Hepatic stellate cell (primary cell): ENCODE measurements around the gene ISY1.
"Not testable (repeated sequence)": the region's sequence is repeated elsewhere in the genome, so short reads cannot be mapped to it uniquely, and the experiment has no call there.

ENCODE experiments used
- DNase-seq: peaks from one replicate; pipeline ENCODE4 v3.0.0; 2011; ENCODE audit warnings: low spot score

The ISY1 gene

GRCh38 chr3:129166579-129167332, 5.9 kb upstream of the ISY1 start:
- DNase-seq: no peak

GRCh38 chr3:129165594-129165993, 4.7 kb upstream of the ISY1 start:
- DNase-seq: not testable (repeated sequence)

GRCh38 chr3:129164500-129164899, 3.6 kb upstream of the ISY1 start:
- no peak for DNase-seq

- no peak for DNase-seq
These were observed 2.1 kb upstream of the ISY1 start for GRCh38 chr3:129162729-129163579.

GRCh38 chr3:129161860-129162271, 1.0 kb upstream of the ISY1 start:
- DNase-seq: no peak

GRCh38 chr3:129144786-129145185, 16.1 kb downstream of the ISY1 start:
- DNase-seq: no peak

- not testable (repeated sequence) for DNase-seq
These were observed 19.9 kb downstream of the ISY1 start for GRCh38 chr3:129141011-129141410.

- no peak for DNase-seq
These were observed 21.0 kb downstream of the ISY1 start for GRCh38 chr3:129139911-129140310.

GRCh38 chr3:129136275-129136674, 24.6 kb downstream of the ISY1 start:
- not testable (repeated sequence) for DNase-seq

GRCh38 chr3:129132097-129132866, 28.6 kb downstream of the ISY1 start:
- no peak for DNase-seq

GRCh38 chr3:129131465-129132088, 29.3 kb downstream of the ISY1 start:
- DNase-seq: no peak

GRCh38 chr3:129130291-129130813, 30.5 kb downstream of the ISY1 start:
- no peak for DNase-seq

GRCh38 chr3:129128357-129129155, 32.3 kb downstream of the ISY1 start:
- no peak for DNase-seq

- DNase-seq: no peak
These were observed 34.1 kb downstream of the ISY1 start for GRCh38 chr3:129126726-129127280.

- peak; percentile 35 for DNase-seq
These were observed 37.4 kb downstream of the ISY1 start for GRCh38 chr3:129123314-129124060.

GRCh38 chr3:129122412-129123011, 38.4 kb downstream of the ISY1 start:
- peak; percentile 41 for DNase-seq

GRCh38 chr3:129121792-129122411, 39.0 kb downstream of the ISY1 start, which contains the start of gene RAB43:
RAB43 (minus strand) TSS chr3:129121804; CDS start chr3:129121489, 315 bp downstream.
- peak; percentile 96 for DNase-seq

- DNase-seq: no peak
These were observed 39.7 kb downstream of the ISY1 start for GRCh38 chr3:129121016-129121791.
